Neural progenitor cell (in vitro differentiated cells): Measurements from ENCODE around the gene MAPK12.

Experiments used
- EZH2 ChIP-seq: fragments of 200-600 bp; sonication (generic); IDR thresholded peaks from 2 replicates; pipeline ENCODE4 v1.6.1; 2017; ENCODE audit warnings: antibody characterized with exemption, mild to moderate bottlenecking, moderate library complexity
- EZH2phosphoT487 ChIP-seq: fragments of 200-600 bp; sonication (generic); IDR thresholded peaks from 2 replicates; pipeline ENCODE4 v1.6.1; 2017; ENCODE audit warnings: antibody characterized with exemption
- TF ChIP-seq, protein P1 (sequence below): fragments of 200-600 bp; sonication (generic); IDR thresholded peaks from 2 replicates; pipeline ENCODE4 v1.5.1; 2017; ENCODE audit warnings: antibody characterized with exemption, mild to moderate bottlenecking

DNA sequence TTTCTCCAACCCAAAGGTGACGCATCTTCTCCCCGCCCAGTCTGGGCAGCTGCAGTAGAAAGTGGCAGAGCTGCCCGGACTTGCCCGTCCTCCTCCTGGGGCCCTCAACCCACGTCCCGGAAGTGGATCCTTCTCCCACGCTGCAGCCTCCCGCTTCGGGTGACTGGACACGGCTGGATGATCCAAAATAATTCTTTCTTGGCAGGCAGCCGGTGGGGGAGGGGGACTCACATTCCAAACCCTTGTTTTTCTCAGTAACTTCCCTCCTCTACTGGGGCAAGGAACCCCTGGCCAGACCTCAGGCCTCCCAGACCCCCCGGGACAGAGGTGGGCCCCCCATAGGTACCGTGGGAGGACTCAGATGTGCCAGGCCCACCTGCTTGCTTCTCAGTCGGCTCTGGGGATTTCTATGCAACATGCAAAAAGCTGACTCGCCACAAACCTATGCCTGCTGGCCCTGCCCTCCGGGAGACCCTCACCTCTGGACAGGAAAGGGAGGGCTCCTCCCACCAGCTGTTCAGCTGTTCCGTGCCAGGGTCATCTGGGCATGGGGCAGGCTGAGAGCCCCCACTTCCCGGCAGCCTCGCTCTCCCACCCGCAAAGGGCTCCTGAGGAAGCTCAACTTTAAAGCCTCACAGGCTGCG is 44.6 kb upstream of the MAPK12 start:
- TF ChIP-seq, protein P1, sequence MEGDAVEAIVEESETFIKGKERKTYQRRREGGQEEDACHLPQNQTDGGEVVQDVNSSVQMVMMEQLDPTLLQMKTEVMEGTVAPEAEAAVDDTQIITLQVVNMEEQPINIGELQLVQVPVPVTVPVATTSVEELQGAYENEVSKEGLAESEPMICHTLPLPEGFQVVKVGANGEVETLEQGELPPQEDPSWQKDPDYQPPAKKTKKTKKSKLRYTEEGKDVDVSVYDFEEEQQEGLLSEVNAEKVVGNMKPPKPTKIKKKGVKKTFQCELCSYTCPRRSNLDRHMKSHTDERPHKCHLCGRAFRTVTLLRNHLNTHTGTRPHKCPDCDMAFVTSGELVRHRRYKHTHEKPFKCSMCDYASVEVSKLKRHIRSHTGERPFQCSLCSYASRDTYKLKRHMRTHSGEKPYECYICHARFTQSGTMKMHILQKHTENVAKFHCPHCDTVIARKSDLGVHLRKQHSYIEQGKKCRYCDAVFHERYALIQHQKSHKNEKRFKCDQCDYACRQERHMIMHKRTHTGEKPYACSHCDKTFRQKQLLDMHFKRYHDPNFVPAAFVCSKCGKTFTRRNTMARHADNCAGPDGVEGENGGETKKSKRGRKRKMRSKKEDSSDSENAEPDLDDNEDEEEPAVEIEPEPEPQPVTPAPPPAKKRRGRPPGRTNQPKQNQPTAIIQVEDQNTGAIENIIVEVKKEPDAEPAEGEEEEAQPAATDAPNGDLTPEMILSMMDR: no peak
- TF ChIP-seq EZH2phosphoT487 (no peak), EZH2 (no peak)
